Activated naive CD4-positive, alpha-beta T cell (primary cell): Measurements from ENCODE around the gene EFCAB13.
A peak's percentile ranks its signal among the peaks of the same experiment; 100 is the strongest.

Experiments
- DNase-seq, 4 experiments: peaks; one replicate each; lab custom pipeline; 2025; lab: John Stamatoyannopoulos, UW

The EFCAB13 gene

GRCh38 chr17:47323382-47324223 lies at the start of gene EFCAB13:
Gene EFCAB13 (plus strand): TSS chr17:47323955. CDS start chr17:47328354, 4,399 bp downstream.
- DNase-seq, result peak; percentile 17 to 66 (median 37)

- DNase-seq, result no peak
These were observed 49.3 kb upstream of the EFCAB13 start for GRCh38 chr17:47274319-47275069.

GRCh38 chr17:47275245-47275984 lies 48.3 kb upstream of the EFCAB13 start:
- no peak for DNase-seq

- DNase-seq, result no peak
These were observed 47.3 kb upstream of the EFCAB13 start for GRCh38 chr17:47276444-47276843.

GRCh38 chr17:47276868-47277267 lies 46.9 kb upstream of the EFCAB13 start:
- DNase-seq, result no peak

- no peak for DNase-seq
These were observed 45.8 kb upstream of the EFCAB13 start for GRCh38 chr17:47277921-47278320.

- DNase-seq, result no peak
These were observed 45.2 kb upstream of the EFCAB13 start for GRCh38 chr17:47278561-47278960.

GRCh38 chr17:47279062-47279801 lies 44.5 kb upstream of the EFCAB13 start:
- no peak for DNase-seq

GRCh38 chr17:47280072-47280811 lies 43.5 kb upstream of the EFCAB13 start:
- no peak for DNase-seq

- no peak for DNase-seq
These were observed 42.5 kb upstream of the EFCAB13 start for GRCh38 chr17:47281216-47281615.

GRCh38 chr17:47285003-47285402 lies 38.8 kb upstream of the EFCAB13 start:
- no peak for DNase-seq

GRCh38 chr17:47286198-47286914 lies 37.4 kb upstream of the EFCAB13 start:
- DNase-seq, result no peak

- DNase-seq, result no peak
These were observed 36.7 kb upstream of the EFCAB13 start for GRCh38 chr17:47287068-47287467.

- DNase-seq, result no peak
These were observed 36.1 kb upstream of the EFCAB13 start for GRCh38 chr17:47287639-47288038.

- no peak for DNase-seq
These were observed 35.1 kb upstream of the EFCAB13 start for GRCh38 chr17:47288531-47289116.

GRCh38 chr17:47289302-47289701 lies 34.5 kb upstream of the EFCAB13 start:
- no peak for DNase-seq

GRCh38 chr17:47290870-47291241 lies 32.9 kb upstream of the EFCAB13 start:
- DNase-seq, result no peak

- DNase-seq, result no peak
These were observed 32.4 kb upstream of the EFCAB13 start for GRCh38 chr17:47291242-47291873.

- no peak for DNase-seq
These were observed 31.5 kb upstream of the EFCAB13 start for GRCh38 chr17:47292206-47292605.
